Measurements from ENCODE around the gene SEPHS2. TPM values are rescaled to one million over a fixed set of nuclear protein-coding genes. Genes with fewer than 3 reads are reported as not detected.

The SEPHS2 gene
- total RNA-seq, 1 donor from 2014 or later = 43.2 TPM

GRCh38 chr16:30418350-30419181, 27.1 kb downstream of the SEPHS2 start:
- H3K9me3 Mint-ChIP-seq (ENCODE audit: unreplicated experiment) = peaks cover 9% of the 10 kb centered on the region
- peaks cover 14% of the 10 kb centered on the region for H3K27me3 Mint-ChIP-seq (ENCODE audit: unreplicated experiment)
- TF ChIP-seq CTCF (IDR thresholded peaks at IDR 0.05; ENCODE audit: partially characterized antibody, unreplicated experiment) = no peak
- H3K4me3 Mint-ChIP-seq (ENCODE audit: unreplicated experiment) = peak overlapping the region; percentile 74
- peaks cover 3% of the 10 kb centered on the region for H3K4me1 Mint-ChIP-seq (ENCODE audit: low read depth, unreplicated experiment)
- peak overlapping the region; percentile 44 for H3K27ac Mint-ChIP-seq (ENCODE audit: unreplicated experiment)
- no peaks in the 10 kb centered on the region for H3K36me3 Mint-ChIP-seq (ENCODE audit: unreplicated experiment)
- DNase-seq = no peak

- Mint-ChIP-seq H3K36me3 (ENCODE audit: unreplicated experiment) (no peaks in the 10 kb centered on the region), H3K4me1 (ENCODE audit: low read depth, unreplicated experiment) (peaks cover 3% of the 10 kb centered on the region), H3K27ac (ENCODE audit: unreplicated experiment) (no peak overlapping the region), H3K4me3 (ENCODE audit: unreplicated experiment) (no peak overlapping the region), H3K27me3 (ENCODE audit: unreplicated experiment) (peaks cover 14% of the 10 kb centered on the region), H3K9me3 (ENCODE audit: unreplicated experiment) (peaks cover 9% of the 10 kb centered on the region)
- TF ChIP-seq CTCF (IDR thresholded peaks at IDR 0.05; ENCODE audit: partially characterized antibody, unreplicated experiment) = no peak
- peak; percentile 86 for DNase-seq
Observed at GRCh38 chr16:30417529-30418349, 27.9 kb downstream of the SEPHS2 start.

GRCh38 chr16:30416624-30417528, 28.8 kb downstream of the SEPHS2 start:
- Mint-ChIP-seq H3K4me1 (ENCODE audit: low read depth, unreplicated experiment) (peaks cover 3% of the 10 kb centered on the region), H3K27me3 (ENCODE audit: unreplicated experiment) (peaks cover 14% of the 10 kb centered on the region), H3K27ac (ENCODE audit: unreplicated experiment) (peak overlapping the region; percentile 20), H3K4me3 (ENCODE audit: unreplicated experiment) (peak overlapping the region; percentile 33), H3K36me3 (ENCODE audit: unreplicated experiment) (no peaks in the 10 kb centered on the region), H3K9me3 (ENCODE audit: unreplicated experiment) (peaks cover 9% of the 10 kb centered on the region)
- no peak for DNase-seq
- no peak for TF ChIP-seq CTCF (IDR thresholded peaks at IDR 0.05; ENCODE audit: partially characterized antibody, unreplicated experiment)

GRCh38 chr16:30416047-30416603, 29.5 kb downstream of the SEPHS2 start:
- no peak for TF ChIP-seq CTCF (IDR thresholded peaks at IDR 0.05; ENCODE audit: partially characterized antibody, unreplicated experiment)
- peaks cover 9% of the 10 kb centered on the region for H3K9me3 Mint-ChIP-seq (ENCODE audit: unreplicated experiment)
- H3K4me1 Mint-ChIP-seq (ENCODE audit: low read depth, unreplicated experiment) = peaks cover 3% of the 10 kb centered on the region
- H3K4me3 Mint-ChIP-seq (ENCODE audit: unreplicated experiment) = peak overlapping the region; percentile 2
- no peaks in the 10 kb centered on the region for H3K36me3 Mint-ChIP-seq (ENCODE audit: unreplicated experiment)
- peaks cover 14% of the 10 kb centered on the region for H3K27me3 Mint-ChIP-seq (ENCODE audit: unreplicated experiment)
- no peak for DNase-seq
- H3K27ac Mint-ChIP-seq (ENCODE audit: unreplicated experiment) = no peak overlapping the region
